ENCODE results near the gene TP53.

GRCh38 chr17:7633093-7633492 lies 54.2 kb downstream of the TP53 start:
- TF ChIP-seq POLR2A (IDR thresholded peaks at IDR 0.05) (no peak), CTCF (IDR thresholded peaks at IDR 0.05) (no peak)

Measured in upper lobe of left lung (tissue), 4 donors.